ENCODE measurements around the gene SYCP2L.
"Not testable (repeated sequence)": the region's sequence is repeated elsewhere in the genome, so short reads cannot be mapped to it uniquely, and the experiment has no call there.

Gene SYCP2L

DNA sequence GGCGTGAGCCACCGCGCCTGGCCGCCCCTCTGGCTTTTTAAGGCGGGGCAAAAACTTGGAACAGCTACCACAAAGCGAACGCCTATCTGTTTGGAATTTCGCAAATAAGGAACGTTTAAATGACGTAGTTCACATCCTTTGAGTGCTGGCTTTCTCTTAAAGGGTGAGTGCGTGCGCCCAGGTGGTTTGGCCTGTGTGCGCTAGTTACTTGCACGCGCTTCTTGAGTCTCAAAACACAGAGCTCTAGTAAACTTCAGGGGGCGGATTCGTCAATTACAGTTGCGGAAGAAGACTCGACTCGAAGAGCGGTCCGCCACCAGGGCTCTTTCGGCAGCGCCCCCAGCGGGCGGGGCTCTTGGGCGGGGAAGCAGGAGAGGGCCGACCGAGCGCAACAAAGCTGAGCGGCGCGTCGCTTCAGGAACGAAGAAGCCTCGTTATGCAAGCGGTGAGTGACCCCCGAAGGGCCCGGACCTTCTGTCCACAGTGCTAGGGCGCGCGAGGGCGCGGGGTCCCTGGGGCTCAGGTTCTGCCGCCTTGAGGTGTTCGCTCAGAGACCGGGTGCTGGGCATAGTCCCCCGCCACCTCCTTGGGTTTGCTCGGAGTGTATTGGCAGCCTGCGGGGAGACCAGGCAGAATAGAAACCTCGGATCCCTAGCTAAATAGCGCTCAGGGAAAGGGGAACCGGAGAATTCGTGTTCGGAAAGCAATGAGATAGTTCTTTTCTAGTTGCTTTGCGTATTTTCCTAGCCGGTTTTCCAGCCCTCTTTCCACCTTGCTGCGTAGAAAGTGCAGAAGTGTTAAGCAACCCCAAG lies at the start of gene SYCP2L:
SYCP2L (plus strand) TSS at position 362 of the 812 bp plus-strand sequence; CDS start at position 437, 75 bp downstream.
- no peak for DNase-seq

- no peak for DNase-seq
Observed at GRCh38 chr6:10837622-10837994, 49.2 kb upstream of the SYCP2L start.

- no peak for DNase-seq
Observed at GRCh38 chr6:10837995-10838793, 48.7 kb upstream of the SYCP2L start, which contains the start of gene MAK. TSS of gene MAK (minus strand) at chr6:10838539. CDS start at chr6:10830648, 7,891 bp downstream.

DNA sequence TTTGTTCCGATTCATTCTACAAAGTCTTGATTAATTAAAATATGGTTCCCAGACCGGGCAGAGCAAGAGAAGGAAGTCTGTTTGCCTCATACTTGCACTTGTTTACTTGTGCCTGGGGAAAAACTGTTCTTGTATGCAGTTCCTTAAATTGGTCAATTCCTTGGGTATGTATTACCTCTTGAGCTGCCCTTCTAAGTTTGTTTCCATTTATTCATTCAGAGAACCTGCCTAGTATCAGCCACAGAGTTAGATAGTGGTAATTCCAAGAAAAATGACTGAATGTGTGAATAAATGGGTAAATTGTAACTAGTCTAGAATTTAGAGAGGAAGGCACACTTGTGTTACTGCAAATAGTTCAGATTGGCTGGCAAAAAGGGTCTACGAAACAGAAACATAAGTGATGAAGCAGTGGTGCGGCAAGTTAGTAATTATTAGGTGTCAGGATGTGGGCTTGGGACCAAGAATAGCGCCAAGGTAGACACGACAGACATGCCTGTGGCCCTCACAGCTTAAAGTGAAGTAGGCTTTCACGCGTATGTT lies 48.0 kb upstream of the SYCP2L start:
- DNase-seq, result no peak

- DNase-seq, result no peak
Observed at GRCh38 chr6:10843554-10843953, 43.3 kb upstream of the SYCP2L start.

DNA sequence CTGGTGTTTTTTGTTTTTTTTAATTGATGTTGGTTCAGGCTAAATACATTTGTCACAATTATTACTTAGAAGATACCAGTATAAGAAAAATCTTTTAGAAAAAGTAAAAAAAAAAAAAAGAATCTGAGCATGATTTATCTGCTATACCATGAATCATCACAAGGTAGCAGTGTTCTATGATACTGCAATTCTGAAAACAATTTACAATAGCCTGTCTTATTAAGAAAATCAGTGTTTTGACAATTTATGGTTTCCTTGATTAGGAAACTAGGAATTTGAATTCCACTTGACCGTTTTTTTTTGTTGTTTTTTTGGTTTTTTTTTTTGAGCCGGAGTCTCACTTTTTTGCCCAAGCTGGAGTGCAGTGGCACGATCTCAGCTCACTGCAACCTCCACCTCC lies 39.2 kb upstream of the SYCP2L start:
- DNase-seq, result no peak

DNA sequence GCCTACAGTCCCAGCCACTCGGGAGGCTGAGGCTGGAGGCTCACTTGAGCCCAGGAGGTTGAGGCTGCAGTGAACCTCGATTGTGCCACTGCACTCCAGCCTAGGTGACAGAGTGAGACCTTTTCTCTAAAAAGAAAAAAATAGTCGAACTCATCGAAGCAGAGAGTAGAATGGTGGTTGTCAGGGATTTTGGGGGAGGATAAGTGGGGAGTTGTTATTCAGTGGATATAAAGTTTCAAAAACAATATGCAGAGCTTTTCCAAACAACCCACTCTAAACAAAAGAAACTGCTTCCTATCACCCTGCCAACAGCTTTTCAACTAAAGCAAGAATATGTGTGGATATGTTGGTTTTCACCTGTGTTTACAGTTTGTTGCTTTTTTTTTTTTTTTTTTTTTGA lies 37.0 kb upstream of the SYCP2L start:
- DNase-seq, result no peak

- DNase-seq, result no peak
Observed at GRCh38 chr6:10850728-10851127, 36.1 kb upstream of the SYCP2L start.

- no peak for DNase-seq
Observed at GRCh38 chr6:10852361-10852960, 34.4 kb upstream of the SYCP2L start.

- DNase-seq, result not testable (repeated sequence)
Observed at GRCh38 chr6:10853849-10854300, 33.0 kb upstream of the SYCP2L start.

- DNase-seq, result no peak
Observed at GRCh38 chr6:10854922-10855632, 31.8 kb upstream of the SYCP2L start.

- DNase-seq, result no peak
Observed at GRCh38 chr6:10857259-10857658, 29.6 kb upstream of the SYCP2L start.

- DNase-seq, result no peak
Observed at GRCh38 chr6:10861086-10861485, 25.8 kb upstream of the SYCP2L start.

DNA sequence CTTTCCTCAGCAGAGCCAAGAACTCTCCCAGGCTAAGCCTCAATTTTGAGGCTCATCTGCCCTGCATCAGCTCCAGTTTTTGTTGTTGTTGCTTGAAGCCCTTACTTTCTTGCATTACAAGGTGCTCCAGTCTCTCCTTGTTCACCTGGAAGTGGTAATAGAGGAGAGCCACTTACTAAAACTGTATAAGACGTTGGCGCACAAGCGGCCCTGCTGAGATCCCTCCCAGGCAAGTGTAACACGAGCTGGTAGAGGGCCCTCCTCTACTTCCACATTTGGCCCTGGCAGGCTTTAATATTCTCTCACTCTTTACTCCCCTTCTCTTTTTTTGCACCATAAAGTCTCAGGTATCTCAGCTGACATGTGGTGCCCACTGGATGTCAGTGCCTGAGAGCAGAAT lies 24.5 kb upstream of the SYCP2L start:
- no peak for DNase-seq

- not testable (repeated sequence) for DNase-seq
Observed at GRCh38 chr6:10863031-10863430, 23.8 kb upstream of the SYCP2L start.

GRCh38 chr6:10866709-10867108 lies 20.1 kb upstream of the SYCP2L start:
- not testable (repeated sequence) for DNase-seq

GRCh38 chr6:10867952-10868351 lies 18.9 kb upstream of the SYCP2L start:
- DNase-seq, result no peak

DNA sequence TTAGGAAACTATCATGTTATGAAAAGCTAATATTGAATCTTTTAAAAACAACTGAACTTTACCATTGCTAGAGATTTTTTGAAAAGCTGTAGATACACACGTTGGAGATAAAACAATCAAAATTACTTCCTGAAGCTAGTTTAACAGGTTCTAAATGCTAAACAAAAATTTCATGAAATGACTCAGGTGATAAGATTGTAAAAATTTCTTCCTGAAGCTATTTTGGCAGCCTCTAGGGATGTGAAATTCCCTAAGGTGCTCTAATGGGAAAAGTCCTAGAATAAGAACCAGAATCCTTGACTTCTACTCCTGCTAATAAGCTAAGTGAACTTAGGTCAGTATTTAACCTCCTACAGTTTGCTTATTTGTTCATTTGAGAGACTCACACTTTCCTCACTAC lies 13.5 kb upstream of the SYCP2L start:
- DNase-seq, result no peak

GRCh38 chr6:10874207-10874606 lies 12.6 kb upstream of the SYCP2L start:
- no peak for DNase-seq

DNA sequence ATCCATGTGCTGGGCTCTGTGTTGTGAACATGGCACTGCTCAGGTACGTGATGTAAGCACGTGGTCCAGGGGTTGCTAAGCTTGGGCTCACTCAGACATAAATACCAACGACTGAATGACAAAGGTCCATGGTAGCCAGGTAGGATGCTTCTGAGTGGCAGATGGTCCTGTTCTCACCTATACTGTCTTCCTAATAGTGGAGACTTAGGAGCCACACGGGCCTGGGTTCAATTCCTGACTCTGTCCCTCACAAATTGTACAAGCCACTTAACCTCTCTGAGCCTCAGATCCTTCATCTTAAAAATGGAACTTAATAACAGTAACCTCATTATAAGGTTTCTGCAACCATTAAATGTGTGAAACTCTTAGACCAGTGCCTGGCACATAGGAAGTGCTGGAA lies 11.8 kb upstream of the SYCP2L start:
- no peak for DNase-seq

- no peak for DNase-seq
Observed at GRCh38 chr6:10877012-10877411, 9.8 kb upstream of the SYCP2L start.

DNA sequence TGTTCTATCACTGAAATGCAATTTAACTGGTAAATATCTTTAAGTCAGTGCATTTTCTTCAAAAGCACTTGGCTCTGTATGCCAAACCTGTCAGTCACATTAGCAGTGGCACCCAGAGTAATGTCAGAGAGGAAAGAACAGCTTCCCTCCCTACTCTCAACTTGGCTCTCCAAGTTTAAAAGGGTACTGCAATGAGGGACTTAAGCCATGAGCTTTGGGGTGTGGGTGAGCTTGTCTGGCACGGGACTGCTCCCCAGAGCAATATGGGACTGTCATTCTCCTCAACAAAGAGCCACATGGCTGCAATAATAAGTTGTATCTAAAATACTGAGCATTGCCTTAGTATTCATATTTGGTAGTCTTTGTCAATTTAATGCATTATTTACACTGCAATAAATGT lies 9.0 kb upstream of the SYCP2L start:
- DNase-seq, result no peak

- no peak for DNase-seq
Observed at GRCh38 chr6:10880366-10880765, 6.5 kb upstream of the SYCP2L start.

All from cortex of kidney (tissue), 1 donor.